GM23338 (cell line): ENCODE data around the gene CPLX3. TPM values are rescaled to one million over a fixed set of nuclear protein-coding genes. Genes with fewer than 3 reads are reported as not detected.

Source experiments
- ATAC-seq: fragments of 200-7000 bp; cut with Tn5 transposase; 3 replicates; pipeline ENCODE4 v1.9.1; 2020
- DNase-seq: peaks from one replicate; pipeline ENCODE4 v3.0.0-alpha.2; 2015; ENCODE audit warnings: low spot score
- H2AFZ ChIP-seq: fragments of 200-600 bp; sonication (generic); 2 replicates; pipeline ENCODE4 v1.8.0; 2016; ENCODE audit warnings: antibody characterized with exemption, mild to moderate bottlenecking, moderate library complexity
- H3F3A ChIP-seq: fragments of 200-600 bp; sonication (generic); replicated peaks from 2 replicates; pipeline ENCODE4 v1.8.0; 2017; ENCODE audit warnings: antibody characterized with exemption, mixed run types, low read depth
- H3K27ac ChIP-seq: fragments of 200-600 bp; sonication (generic); 2 replicates; pipeline ENCODE4 v1.6.1; 2016; ENCODE audit warnings: low read depth
- H3K27me3 ChIP-seq: fragments of 200-600 bp; sonication (generic); 2 replicates; pipeline ENCODE4 v1.8.0; 2016; ENCODE audit warnings: mild to moderate bottlenecking, mixed run types, moderate library complexity; ENCODE audit not compliant: insufficient read depth
- H3K36me3 ChIP-seq: fragments of 200-600 bp; sonication (generic); 2 replicates; pipeline ENCODE4 v1.8.0; 2016; ENCODE audit warnings: mild to moderate bottlenecking; ENCODE audit not compliant: insufficient read depth
- H3K4me1 ChIP-seq: fragments of 200-600 bp; sonication (generic); 2 replicates; pipeline ENCODE4 v1.8.0; 2016; ENCODE audit warnings: mild to moderate bottlenecking, moderate library complexity; ENCODE audit not compliant: insufficient read depth
- H3K4me2 ChIP-seq: fragments of 200-600 bp; sonication (generic); 2 replicates; pipeline ENCODE4 v1.7.1; 2017; ENCODE audit warnings: mixed run types
- H3K4me3 ChIP-seq: fragments of 200-600 bp; sonication (generic); 2 replicates; pipeline ENCODE4 v1.6.1; 2016; ENCODE audit warnings: mixed run types
- H3K79me2 ChIP-seq: fragments of 200-600 bp; sonication (generic); replicated peaks from 2 replicates; pipeline ENCODE4 v1.8.0; 2017; ENCODE audit warnings: mild to moderate bottlenecking; ENCODE audit not compliant: insufficient read depth
- H3K9me2 ChIP-seq: fragments of 200-600 bp; sonication (generic); 2 replicates; pipeline ENCODE4 v1.8.0; 2017; ENCODE audit not compliant: insufficient read depth
- H4K20me1 ChIP-seq: fragments of 200-600 bp; sonication (generic); replicated peaks from 2 replicates; pipeline ENCODE4 v1.8.0; 2017; ENCODE audit warnings: mild to moderate bottlenecking; ENCODE audit not compliant: insufficient read depth
- H3K27ac Mint-ChIP-seq: 2 replicates; pipeline ENCODE4 v1.8.0; 2020; ENCODE audit warnings: inconsistent platforms, mild to moderate bottlenecking, moderate library complexity, mixed read lengths
- H3K27me3 Mint-ChIP-seq: 3 replicates; pipeline ENCODE4 v1.8.0; 2022; ENCODE audit warnings: low read depth, mild to moderate bottlenecking, moderate library complexity, mixed read lengths, inconsistent platforms; ENCODE audit not compliant: insufficient read depth, poor library complexity
- H3K36me3 Mint-ChIP-seq: 3 replicates; pipeline ENCODE4 v1.8.0; 2021; ENCODE audit warnings: low read depth, mild to moderate bottlenecking, inconsistent platforms, moderate library complexity, mixed read lengths
- H3K4me1 Mint-ChIP-seq: 3 replicates; pipeline ENCODE4 v1.8.0; 2020; ENCODE audit warnings: mild to moderate bottlenecking, inconsistent platforms, mixed read lengths
- H3K4me3 Mint-ChIP-seq: 3 replicates; pipeline ENCODE4 v1.8.0; 2021; ENCODE audit warnings: moderate library complexity, mild to moderate bottlenecking, inconsistent platforms, mixed read lengths
- H3K9me3 Mint-ChIP-seq: 3 replicates; pipeline ENCODE4 v1.8.0; 2020; ENCODE audit warnings: moderate library complexity, mild to moderate bottlenecking, inconsistent platforms, mixed read lengths
- CREB1 ChIP-seq: fragments of 250-450 bp; sonication (Bioruptor Pico); IDR thresholded peaks from 2 replicates; pipeline ENCODE4 v1.5.0; 2020; ENCODE audit warnings: low read depth, mild to moderate bottlenecking, moderate library complexity
- CTCF ChIP-seq, 2 experiments: fragments of 200-600 bp in 1 of 2; sonication (generic) in 1 of 2; conservative IDR thresholded peaks; 2 replicates each; pipeline versions ENCODE4 v1.5.1 to v1.6.1; 2016 to 2017; ENCODE audit warnings: antibody characterized with exemption in 2 of 2, low read depth in 2 of 2, mild to moderate bottlenecking in 2 of 2, moderate library complexity in 1 of 2
- ETS1 ChIP-seq: IDR thresholded peaks from 2 replicates; pipeline ENCODE4 v1.6.1; 2016; ENCODE audit warnings: antibody characterized with exemption
- EZH2 ChIP-seq: fragments of 200-600 bp; sonication (generic); IDR thresholded peaks from one replicate; pipeline ENCODE4 v1.8.0; 2017; ENCODE audit warnings: antibody characterized with exemption, mild to moderate bottlenecking, low read depth; ENCODE audit not compliant: unreplicated experiment
- EZH2phosphoT487 ChIP-seq: fragments of 200-600 bp; sonication (generic); IDR thresholded peaks from one replicate; pipeline ENCODE4 v1.8.1; 2018; ENCODE audit warnings: antibody characterized with exemption; ENCODE audit not compliant: unreplicated experiment
- JUNB ChIP-seq: IDR thresholded peaks from one replicate; pipeline ENCODE4 v1.6.1; 2016; ENCODE audit warnings: antibody characterized with exemption; ENCODE audit not compliant: unreplicated experiment
- NANOG ChIP-seq: IDR thresholded peaks from 2 replicates; pipeline ENCODE4 v1.6.1; 2016; ENCODE audit warnings: antibody characterized with exemption, borderline replicate concordance
- POLR2AphosphoS5 ChIP-seq: IDR thresholded peaks from 2 replicates; pipeline ENCODE4 v1.6.1; 2016; ENCODE audit warnings: antibody characterized with exemption, low read depth
- REST ChIP-seq: IDR thresholded peaks from one replicate; pipeline ENCODE4 v1.6.1; 2018; ENCODE audit warnings: antibody characterized with exemption; ENCODE audit not compliant: unreplicated experiment
- STAT1 ChIP-seq: IDR thresholded peaks from one replicate; pipeline ENCODE4 v1.6.1; 2016; ENCODE audit warnings: antibody characterized with exemption; ENCODE audit not compliant: unreplicated experiment
- ZNF114 ChIP-seq: fragments of 250-450 bp; sonication (Bioruptor Pico); IDR thresholded peaks from 2 replicates; pipeline ENCODE4 v1.5.0; 2020; ENCODE audit warnings: mild to moderate bottlenecking, moderate library complexity
- ZNF331 ChIP-seq: fragments of 250-450 bp; sonication (Bioruptor Pico); IDR thresholded peaks from 2 replicates; pipeline ENCODE4 v1.5.0; 2020; ENCODE audit warnings: low read depth, mild to moderate bottlenecking, moderate library complexity
- ZNF462 ChIP-seq: fragments of 250-450 bp; sonication (Bioruptor Pico); IDR thresholded peaks from 2 replicates; pipeline ENCODE4 v1.5.0; 2020; ENCODE audit warnings: mild to moderate bottlenecking, moderate library complexity
- polyA plus RNA-seq: library from polyadenylated mRNA; unstranded; fragments of >200 nt; fragmentation: Nextera tagmentation; extraction: Ambion mirVana; gene quantifications from 2 replicates; pipeline ENCODE4 v1.2.1, GENCODE V29; 2016
- total RNA-seq: library from RNA; depleted of rRNA; stranded (reverse); fragments of >200 nt; shearing (Covaris generic); gene quantifications from 2 replicates; pipeline ENCODE4 v1.2.3, GENCODE V29; 2014

CPLX3 gene
- total and polyA plus RNA-seq, 2 experiments from 2014 or later: 0.66 TPM; not detected in 1

- no peak overlapping the region for H3K4me2 ChIP-seq
- H3K36me3 ChIP-seq: no peaks in the 10 kb centered on the region
- 0 out of 2 replicates have a peak, but pooled peaks cover 7% of the 10 kb centered on the region for H3K4me1 ChIP-seq
- peaks cover 17% of the 10 kb centered on the region for H3K27me3 ChIP-seq
- no peak overlapping the region for H3K27ac ChIP-seq
- Mint-ChIP-seq H3K27me3 (peaks cover 31% of the 10 kb centered on the region), H3K36me3 (no peaks in the 10 kb centered on the region), H3K4me3 (no peak overlapping the region), H3K9me3 (no peaks in the 10 kb centered on the region), H3K4me1 (peaks cover 24% of the 10 kb centered on the region), H3K27ac (no peak overlapping the region)
- ATAC-seq (peak; percentile 75), DNase-seq (peak; percentile 49)
- H4K20me1 ChIP-seq: no peaks in the 10 kb centered on the region
- no peaks in the 10 kb centered on the region for H3K79me2 ChIP-seq
- H3K4me3 ChIP-seq: no peak overlapping the region
- no peak for TF ChIP-seq ZNF462 (CRISPR knock-in tag)
- no peak for TF ChIP-seq CREB1 (CRISPR knock-in tag)
- no peak for TF ChIP-seq EZH2phosphoT487
- no peak for TF ChIP-seq CTCF (conservative IDR thresholded peaks at IDR 0.05; ENCODE audit: low read depth in 2 of 2)
- no peak for TF ChIP-seq NANOG
- TF ChIP-seq ZNF331 (CRISPR knock-in tag): no peak
- no peak for TF ChIP-seq POLR2AphosphoS5
- no peak for TF ChIP-seq STAT1
- no peak for TF ChIP-seq EZH2
- TF ChIP-seq ETS1: no peak
- no peak for TF ChIP-seq REST
- TF ChIP-seq JUNB: no peak
- TF ChIP-seq ZNF114 (CRISPR knock-in tag): no peak
- H2AFZ ChIP-seq: no peak overlapping the region
- peaks cover 3% of the 10 kb centered on the region; the same call in 1 of the 2 replicates for H3F3A ChIP-seq
- no peaks in the 10 kb centered on the region for H3K9me2 ChIP-seq
These were observed 5.2 kb upstream of the CPLX3 start for GRCh38 chr15:74821091-74821789.
